B cell (primary cell): ENCODE data around the gene ZNF672. TPM values are rescaled to one million over a fixed set of nuclear protein-coding genes. Genes with fewer than 3 reads are reported as not detected.
A peak's percentile ranks its signal among the peaks of the same experiment; 100 is the strongest.

Experiments used
- ATAC-seq: fragments of 200-7000 bp; cut with Tn5 transposase; one replicate; pipeline ENCODE4 v1.10.0; 2021; ENCODE audit warnings: low read depth, mild to moderate bottlenecking, moderate number of reproducible peaks, moderate library complexity
- CTCF ChIA-PET: fragments of 350-600 bp; sonication (Branson Sonifier 250); formaldehyde crosslinking; loops from one replicate; lab custom pipeline; 2021; ENCODE audit warnings: antibody characterized with exemption, inconsistent platforms; lab: Charles Lee
- POLR2A ChIA-PET: fragments of 350-600 bp; sonication (Branson Sonifier 250); formaldehyde crosslinking; loops from one replicate; lab custom pipeline; 2021; ENCODE audit warnings: antibody characterized with exemption; lab: Charles Lee
- DNase-seq: peaks from one replicate; pipeline ENCODE4 v3.0.0; 2013
- H2AFZ ChIP-seq: 2 replicates; pipeline ENCODE4 v1.6.1; 2012; ENCODE audit warnings: mild to moderate bottlenecking, low read depth, low read length; ENCODE audit not compliant: insufficient read depth, poor library complexity, severe bottlenecking
- H3K27ac ChIP-seq, 2 donors: 1 replicate in 1 of 2; 2 replicates in 1 of 2; pipeline ENCODE4 v1.5.1; 2012 to 2013; ENCODE audit warnings: low read length in 2 of 2, mild to moderate bottlenecking in 2 of 2, moderate library complexity in 1 of 2
- H3K27me3 ChIP-seq, 4 experiments: fragments of 200-600 bp in 1 of 4; sonication (generic) in 1 of 4; replicated peaks in 1 of 4; 1 replicate in 2 of 4; 2 replicates in 2 of 4; pipeline versions ENCODE4 v1.6.1 to v1.7.0; 2013 to 2016; ENCODE audit warnings: low read length in 3 of 4, mild to moderate bottlenecking in 2 of 4, mixed read lengths in 1 of 4, moderate library complexity in 1 of 4; ENCODE audit not compliant: insufficient read depth in 4 of 4, control insufficient read depth in 3 of 4; ENCODE audit errors: control extremely low read depth in 1 of 4
- H3K36me3 ChIP-seq, 2 experiments: replicated peaks in 1 of 2; 1 replicate in 1 of 2; 2 replicates in 1 of 2; pipeline versions ENCODE4 v1.6.1 to v1.7.1; 2013; ENCODE audit warnings: low read length in 1 of 2; ENCODE audit not compliant: insufficient read depth in 2 of 2, control insufficient read depth in 1 of 2; ENCODE audit errors: control extremely low read depth in 1 of 2, extremely low read depth in 1 of 2
- H3K4me1 ChIP-seq, 2 donors: fragments of 200-600 bp in 1 of 2; sonication (generic) in 1 of 2; 1 replicate in 1 of 2; 2 replicates in 1 of 2; pipeline versions ENCODE4 v1.5.1 to v1.6.1; 2013 to 2017; ENCODE audit warnings: low read length in 2 of 2; ENCODE audit not compliant: control insufficient read depth in 2 of 2, insufficient read depth in 2 of 2
- H3K4me2 ChIP-seq: replicated peaks from 2 replicates; pipeline ENCODE3; 2012; ENCODE audit warnings: mild to moderate bottlenecking, low read depth, low read length; ENCODE audit not compliant: poor library complexity, severe bottlenecking
- H3K4me3 ChIP-seq, 5 experiments: fragments of 200-600 bp in 1 of 5; sonication (generic) in 1 of 5; 1 replicate in 3 of 5; 2 replicates in 2 of 5; pipeline versions ENCODE4 v1.5.1 to v1.7.0; 2011 to 2016; ENCODE audit warnings: low read length in 4 of 5, mild to moderate bottlenecking in 4 of 5, low read depth in 2 of 5, control low read depth in 1 of 5, moderate library complexity in 1 of 5; ENCODE audit not compliant: insufficient read depth in 1 of 5; ENCODE audit errors: control extremely low read depth in 1 of 5, extremely low read depth in 1 of 5
- H3K79me2 ChIP-seq: fragments of 200-600 bp; sonication (generic); one replicate; pipeline ENCODE4 v1.6.0; 2016; ENCODE audit warnings: low read length; ENCODE audit not compliant: control insufficient read depth, insufficient read depth
- H3K9ac ChIP-seq: fragments of 200-600 bp; sonication (generic); 2 replicates; pipeline ENCODE4 v1.6.1; 2017; ENCODE audit warnings: mild to moderate bottlenecking, low read length, moderate library complexity
- H3K9me3 ChIP-seq, 3 donors: one replicate each; pipeline versions ENCODE4 v1.6.1 to v1.7.1; 2013; ENCODE audit warnings: low read length in 2 of 3; ENCODE audit not compliant: control insufficient read depth in 2 of 3, insufficient read depth in 1 of 3; ENCODE audit errors: control extremely low read depth in 1 of 3
- H4K20me1 ChIP-seq: 2 replicates; pipeline ENCODE4 v1.6.0; 2012; ENCODE audit warnings: mild to moderate bottlenecking, low read length; ENCODE audit not compliant: insufficient read depth, control insufficient read depth, poor library complexity, severe bottlenecking
- H3K27ac Mint-ChIP-seq: one replicate; pipeline ENCODE4 v1.8.0; 2021; ENCODE audit warnings: mixed read lengths
- H3K27me3 Mint-ChIP-seq: one replicate; pipeline ENCODE4 v1.8.0; 2021; ENCODE audit warnings: mixed read lengths
- H3K4me1 Mint-ChIP-seq: one replicate; pipeline ENCODE4 v1.8.0; 2021; ENCODE audit warnings: mixed read lengths
- H3K4me3 Mint-ChIP-seq: one replicate; pipeline ENCODE4 v1.8.0; 2021; ENCODE audit warnings: mixed read lengths
- H3K9me3 Mint-ChIP-seq: one replicate; pipeline ENCODE4 v1.8.0; 2022; ENCODE audit warnings: mixed read lengths; ENCODE audit not compliant: insufficient read depth
- EZH2 ChIP-seq: IDR thresholded peaks from 2 replicates; pipeline ENCODE4 v1.6.1; 2012; ENCODE audit warnings: borderline replicate concordance, low read depth, mild to moderate bottlenecking, moderate library complexity, low read length; ENCODE audit not compliant: insufficient read depth, poor library complexity, severe bottlenecking
- WGBS: methylation state at CpG from one replicate; pipeline ENCODE4 v1.1.5; 2013; ENCODE audit warnings: missing lambda C conversion rate; ENCODE audit not compliant: insufficient coverage; 5-methylcytosine and 5-hydroxymethylcytosine counted together
- intact Hi-C: fragments of 100-400 bp; cut with micrococcal nuclease; formaldehyde crosslinking; loops from one replicate; pipeline ENCODE4 v1.10.0; 2022
- polyA plus RNA-seq: library from polyadenylated mRNA; depleted of rRNA; stranded (reverse); fragments of >200 nt; gene quantifications from 2 replicates; pipeline ENCODE4 v1.2.3, GENCODE V29; 2012
- total RNA-seq, 2 donors: library from RNA; stranded (reverse); fragments of 120-200 nt in 1 of 2; gene quantifications; 1 replicate in 1 of 2; 2 replicates in 1 of 2; pipeline versions ENCODE4 v1.2.3 to v1.2.4, GENCODE V29; 2013 to 2022
- TF ChIP-seq, protein P1 (sequence below): fragments of 200-600 bp; IDR thresholded peaks from one replicate; pipeline ENCODE4 v1.8.0; 2022; ENCODE audit warnings: antibody characterized with exemption, mild to moderate bottlenecking

The ZNF672 gene
- total and polyA plus RNA-seq, 2 donors (not counting 1 experiment from before 2014, with no cell fraction given): 46.4 to 56.3 TPM

DNA sequence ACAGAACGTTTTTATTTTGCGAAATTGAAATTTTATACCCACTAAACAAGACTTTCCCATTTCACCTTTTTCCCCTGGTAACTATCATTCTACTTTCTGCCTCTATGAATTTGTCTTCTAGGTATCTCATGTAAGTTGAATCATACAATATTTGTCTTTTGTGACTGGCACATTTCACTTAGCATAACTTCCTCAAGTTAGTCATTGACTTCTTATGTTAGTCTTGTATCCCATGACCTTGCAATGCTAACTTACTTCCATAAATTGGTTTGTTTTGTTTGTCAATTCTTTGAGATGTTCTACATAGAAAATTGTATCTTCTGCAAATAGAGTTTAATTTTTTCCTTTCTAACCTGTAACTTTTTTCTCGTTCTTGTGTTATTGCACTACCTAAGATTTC is 39.2 kb upstream of the ZNF672 start:
- WGBS: no CpG with 5 or more reads among the region's 3 CpGs
- H3K4me3 Mint-ChIP-seq: no peak overlapping the region
- Histone ChIP-seq H3K4me2 (no peak overlapping the region), H3K4me1 (peaks cover 34 to 48% of the 10 kb centered on the region in 2 donors), H2AFZ (no peak overlapping the region), H3K4me3 (no peak overlapping the region), H3K27ac (no peak overlapping the region), H3K9me3 (peaks cover 7 to 49% (median 34%) of the 10 kb centered on the region in 3 donors), H3K79me2 (peaks cover 12% of the 10 kb centered on the region), H3K9ac (no peak overlapping the region), H3K36me3 (no peaks in the 10 kb centered on the region), H4K20me1 (no peaks in the 10 kb centered on the region), H3K27me3 (no peaks in the 10 kb centered on the region)
- TF ChIP-seq EZH2: no peak
- TF ChIP-seq, protein P1, sequence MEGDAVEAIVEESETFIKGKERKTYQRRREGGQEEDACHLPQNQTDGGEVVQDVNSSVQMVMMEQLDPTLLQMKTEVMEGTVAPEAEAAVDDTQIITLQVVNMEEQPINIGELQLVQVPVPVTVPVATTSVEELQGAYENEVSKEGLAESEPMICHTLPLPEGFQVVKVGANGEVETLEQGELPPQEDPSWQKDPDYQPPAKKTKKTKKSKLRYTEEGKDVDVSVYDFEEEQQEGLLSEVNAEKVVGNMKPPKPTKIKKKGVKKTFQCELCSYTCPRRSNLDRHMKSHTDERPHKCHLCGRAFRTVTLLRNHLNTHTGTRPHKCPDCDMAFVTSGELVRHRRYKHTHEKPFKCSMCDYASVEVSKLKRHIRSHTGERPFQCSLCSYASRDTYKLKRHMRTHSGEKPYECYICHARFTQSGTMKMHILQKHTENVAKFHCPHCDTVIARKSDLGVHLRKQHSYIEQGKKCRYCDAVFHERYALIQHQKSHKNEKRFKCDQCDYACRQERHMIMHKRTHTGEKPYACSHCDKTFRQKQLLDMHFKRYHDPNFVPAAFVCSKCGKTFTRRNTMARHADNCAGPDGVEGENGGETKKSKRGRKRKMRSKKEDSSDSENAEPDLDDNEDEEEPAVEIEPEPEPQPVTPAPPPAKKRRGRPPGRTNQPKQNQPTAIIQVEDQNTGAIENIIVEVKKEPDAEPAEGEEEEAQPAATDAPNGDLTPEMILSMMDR: no peak
- ATAC-seq (no peak), DNase-seq (no peak)
- POLR2A ChIA-PET: no interaction called here
- no peaks in the 10 kb centered on the region for H3K27me3 Mint-ChIP-seq
- H3K27ac Mint-ChIP-seq: no peak overlapping the region
- peaks cover 16% of the 10 kb centered on the region for H3K9me3 Mint-ChIP-seq
- CTCF ChIA-PET: no interaction called here
- intact Hi-C loops: no loop called here
- H3K4me1 Mint-ChIP-seq: peaks cover 43% of the 10 kb centered on the region

DNA sequence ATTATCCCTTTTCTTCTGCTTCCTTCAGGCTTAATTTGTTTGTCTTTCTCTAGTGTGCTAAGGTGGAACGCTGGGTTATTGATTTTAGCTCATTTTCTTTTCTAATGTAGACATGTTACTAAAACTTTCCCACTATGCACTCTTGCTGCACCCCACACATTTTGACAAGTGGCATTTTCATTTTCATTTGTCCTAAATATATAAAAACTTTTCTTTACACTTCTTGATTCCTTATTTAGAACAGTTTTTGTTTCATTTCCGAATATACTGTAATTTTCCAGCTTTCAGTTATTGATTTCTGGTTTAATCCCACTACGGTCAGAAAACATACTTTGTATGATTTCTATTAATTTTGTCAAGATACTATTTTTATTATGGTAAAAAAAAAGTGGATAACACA is 37.6 kb upstream of the ZNF672 start:
- peak overlapping the region; percentile 30 for H3K9ac ChIP-seq
- no peak for TF ChIP-seq EZH2
- TF ChIP-seq, protein P1: no peak
- Mint-ChIP-seq H3K4me3 (peak overlapping the region; percentile 8), H3K9me3 (peaks cover 13% of the 10 kb centered on the region), H3K27ac (peak overlapping the region; percentile 16), H3K27me3 (no peaks in the 10 kb centered on the region), H3K4me1 (peaks cover 48% of the 10 kb centered on the region)
- H3K4me3 ChIP-seq: peak overlapping the region in 1 of 5 experiments; percentile 18
- ATAC-seq (no peak), DNase-seq (no peak)
- H3K27ac ChIP-seq: peak overlapping the region in 1 of 2 donors; percentile 45
- peaks cover 7 to 54% (median 24%) of the 10 kb centered on the region in 3 donors for H3K9me3 ChIP-seq
- H3K27me3 ChIP-seq: no peaks in the 10 kb centered on the region
- intact Hi-C loops: no loop called here
- peaks cover 12% of the 10 kb centered on the region for H3K79me2 ChIP-seq
- no peaks in the 10 kb centered on the region for H4K20me1 ChIP-seq
- no peaks in the 10 kb centered on the region for H3K36me3 ChIP-seq
- H3K4me1 ChIP-seq: peaks cover 40 to 45% of the 10 kb centered on the region in 2 donors
- CTCF ChIA-PET: interaction anchor here (0.7 to 2.3 kb wide), 3 partner anchors 22 to 179 kb away, joined by 3 to 9 read pairs (median 3); no protein-coding TSS in a partner anchor
- POLR2A ChIA-PET: no interaction called here
- peak overlapping the region; percentile 47 for H3K4me2 ChIP-seq
- no CpG with 5 or more reads among the region's 3 CpGs for WGBS
- H2AFZ ChIP-seq: no peak overlapping the region
